BLaER1 (cell line): ENCODE results near the gene DYSF.
"Not testable (repeated sequence)": the region's sequence is repeated elsewhere in the genome, so short reads cannot be mapped to it uniquely, and the experiment has no call there.

Experiments
- H3K27ac ChIP-seq: shearing (Covaris generic); formaldehyde crosslinking; 2 replicates; pipeline ENCODE4 v1.8.1; 2022
- H3K27me3 ChIP-seq: shearing (Covaris generic); formaldehyde crosslinking; 2 replicates; pipeline ENCODE4 v1.8.1; 2022
- H3K36me3 ChIP-seq: shearing (Covaris generic); formaldehyde crosslinking; 2 replicates; pipeline ENCODE4 v1.8.1; 2022
- H3K4me1 ChIP-seq: shearing (Covaris generic); formaldehyde crosslinking; 2 replicates; pipeline ENCODE4 v1.8.1; 2022
- H3K4me2 ChIP-seq: shearing (Covaris generic); formaldehyde crosslinking; 2 replicates; pipeline ENCODE4 v1.8.1; 2022
- H3K4me3 ChIP-seq: shearing (Covaris generic); formaldehyde crosslinking; 2 replicates; pipeline ENCODE4 v1.8.1; 2022
- H3K9ac ChIP-seq: shearing (Covaris generic); formaldehyde crosslinking; 2 replicates; pipeline ENCODE4 v1.8.1; 2022
- H3K9me3 ChIP-seq: shearing (Covaris generic); formaldehyde crosslinking; 2 replicates; pipeline ENCODE4 v1.8.1; 2022
- H4K20me1 ChIP-seq: shearing (Covaris generic); formaldehyde crosslinking; 2 replicates; pipeline ENCODE4 v1.8.1; 2022
- Cebpa-rat ChIP-seq: shearing (Covaris generic); IDR thresholded peaks from 2 replicates; pipeline ENCODE4 v1.8.1; 2022

DYSF gene

GRCh38 chr2:71479261-71479660, 25.9 kb downstream of the DYSF start:
- H3K9ac ChIP-seq = no peak overlapping the region
- H3K9me3 ChIP-seq = peaks cover 6% of the 10 kb centered on the region; the same call in 1 of the 2 replicates
- no peaks in the 10 kb centered on the region for H4K20me1 ChIP-seq
- no peak overlapping the region for H3K4me3 ChIP-seq
- no peak for TF ChIP-seq Cebpa-rat
- no peak overlapping the region for H3K27ac ChIP-seq
- no peaks in the 10 kb centered on the region for H3K36me3 ChIP-seq
- peak overlapping the region; percentile 68 for H3K4me2 ChIP-seq
- H3K27me3 ChIP-seq = no peaks in the 10 kb centered on the region
- H3K4me1 ChIP-seq = peaks cover 51% of the 10 kb centered on the region

- Histone ChIP-seq H3K4me2 (no peak overlapping the region), H3K9me3 (peaks cover 6% of the 10 kb centered on the region; the same call in 1 of the 2 replicates), H3K36me3 (no peaks in the 10 kb centered on the region), H3K9ac (no peak overlapping the region), H3K27ac (no peak overlapping the region), H4K20me1 (no peaks in the 10 kb centered on the region), H3K27me3 (no peaks in the 10 kb centered on the region), H3K4me3 (no peak overlapping the region), H3K4me1 (peaks cover 44% of the 10 kb centered on the region)
- no peak for TF ChIP-seq Cebpa-rat
These were observed 27.8 kb downstream of the DYSF start for GRCh38 chr2:71481111-71481510.

GRCh38 chr2:71482055-71482454, 28.7 kb downstream of the DYSF start:
- Histone ChIP-seq H3K27me3 (no peaks in the 10 kb centered on the region), H3K36me3 (no peaks in the 10 kb centered on the region), H4K20me1 (no peaks in the 10 kb centered on the region), H3K4me3 (no peak overlapping the region), H3K27ac (no peak overlapping the region), H3K4me1 (peaks cover 35% of the 10 kb centered on the region), H3K9ac (no peak overlapping the region), H3K9me3 (peaks cover 6% of the 10 kb centered on the region; the same call in 1 of the 2 replicates), H3K4me2 (no peak overlapping the region)
- TF ChIP-seq Cebpa-rat = no peak

GRCh38 chr2:71483246-71483645, 29.9 kb downstream of the DYSF start:
- Histone ChIP-seq H3K4me2 (no peak overlapping the region), H3K27me3 (no peaks in the 10 kb centered on the region), H3K9ac (no peak overlapping the region), H3K4me3 (no peak overlapping the region), H3K4me1 (peaks cover 23% of the 10 kb centered on the region), H3K36me3 (no peaks in the 10 kb centered on the region), H3K9me3 (peaks cover 6% of the 10 kb centered on the region; the same call in 1 of the 2 replicates), H4K20me1 (no peaks in the 10 kb centered on the region), H3K27ac (no peak overlapping the region)
- TF ChIP-seq Cebpa-rat = no peak

- H3K4me3 ChIP-seq = no peak overlapping the region
- TF ChIP-seq Cebpa-rat = no peak
- no peaks in the 10 kb centered on the region for H4K20me1 ChIP-seq
- H3K9me3 ChIP-seq = peaks cover 3% of the 10 kb centered on the region; the same call in 1 of the 2 replicates
- no peak overlapping the region for H3K9ac ChIP-seq
- H3K36me3 ChIP-seq = no peaks in the 10 kb centered on the region
- H3K27ac ChIP-seq = no peak overlapping the region
- H3K4me1 ChIP-seq = peaks cover 12% of the 10 kb centered on the region
- no peak overlapping the region for H3K4me2 ChIP-seq
- H3K27me3 ChIP-seq = no peaks in the 10 kb centered on the region
These were observed 31.0 kb downstream of the DYSF start for GRCh38 chr2:71484354-71484753.

- H4K20me1 ChIP-seq = no peaks in the 10 kb centered on the region
- no peak overlapping the region for H3K9ac ChIP-seq
- TF ChIP-seq Cebpa-rat = no peak
- H3K4me1 ChIP-seq = peaks cover 6% of the 10 kb centered on the region; the same call in 1 of the 2 replicates
- 0 out of 2 replicates have a peak, but pooled peaks cover 4% of the 10 kb centered on the region for H3K9me3 ChIP-seq
- no peak overlapping the region for H3K4me3 ChIP-seq
- H3K36me3 ChIP-seq = no peaks in the 10 kb centered on the region
- no peak overlapping the region for H3K27ac ChIP-seq
- H3K27me3 ChIP-seq = no peaks in the 10 kb centered on the region
- H3K4me2 ChIP-seq = no peak overlapping the region
These were observed 33.7 kb downstream of the DYSF start for GRCh38 chr2:71486881-71487640.

- H4K20me1 ChIP-seq, H3K36me3 ChIP-seq, H3K4me2 ChIP-seq, H3K9ac ChIP-seq, H3K27ac ChIP-seq, H3K27me3 ChIP-seq, H3K4me3 ChIP-seq, H3K4me1 ChIP-seq, H3K9me3 ChIP-seq: not testable (repeated sequence)
These were observed 38.2 kb downstream of the DYSF start for GRCh38 chr2:71491551-71491950.

GRCh38 chr2:71492112-71492511, 38.8 kb downstream of the DYSF start:
- Histone ChIP-seq H3K4me3 (no peak overlapping the region), H3K4me2 (no peak overlapping the region), H3K27me3 (no peaks in the 10 kb centered on the region), H3K27ac (no peak overlapping the region), H3K9me3 (0 out of 2 replicates have a peak, but pooled peaks cover 4% of the 10 kb centered on the region), H3K4me1 (no peaks in the 10 kb centered on the region), H3K36me3 (no peaks in the 10 kb centered on the region), H4K20me1 (no peaks in the 10 kb centered on the region), H3K9ac (no peak overlapping the region)
- no peak for TF ChIP-seq Cebpa-rat

GRCh38 chr2:71494091-71494490, 40.7 kb downstream of the DYSF start:
- Histone ChIP-seq H3K27me3 (no peaks in the 10 kb centered on the region), H3K27ac (no peak overlapping the region), H3K4me2 (no peak overlapping the region), H3K4me3 (no peak overlapping the region), H4K20me1 (no peaks in the 10 kb centered on the region), H3K9ac (no peak overlapping the region), H3K36me3 (no peaks in the 10 kb centered on the region), H3K4me1 (no peaks in the 10 kb centered on the region), H3K9me3 (0 out of 2 replicates have a peak, but pooled peaks cover 4% of the 10 kb centered on the region)
- no peak for TF ChIP-seq Cebpa-rat

GRCh38 chr2:71494523-71495155, 41.3 kb downstream of the DYSF start:
- Histone ChIP-seq H3K4me3 (no peak overlapping the region), H3K4me2 (no peak overlapping the region), H4K20me1 (no peaks in the 10 kb centered on the region), H3K27ac (no peak overlapping the region), H3K4me1 (peaks cover 2% of the 10 kb centered on the region), H3K9ac (no peak overlapping the region), H3K27me3 (no peaks in the 10 kb centered on the region), H3K9me3 (0 out of 2 replicates have a peak, but pooled peaks cover 4% of the 10 kb centered on the region), H3K36me3 (no peaks in the 10 kb centered on the region)
- no peak for TF ChIP-seq Cebpa-rat
